IMR-90 (cell line): ENCODE results near the gene WNT8B. TPM values are rescaled to one million over a fixed set of nuclear protein-coding genes. Genes with fewer than 3 reads are reported as not detected.

ENCODE experiments used
- ATAC-seq: fragments of 200-7000 bp; cut with Tn5 transposase; 2 replicates; pipeline ENCODE4 v1.9.1; 2020; ENCODE audit warnings: low read depth, mild to moderate bottlenecking, moderate library complexity
- BruUV-seq: library from RNA; stranded (reverse); fragments of 400-500 nt; replicated peaks from 2 replicates; lab custom pipeline; 2021; lab: Mats Ljungman, UMichigan
- CTCF ChIA-PET: fragments of 300-600 bp; formaldehyde crosslinking; extraction: SDS; loops from one replicate; lab custom pipeline; 2021; ENCODE audit warnings: antibody characterized with exemption; lab: Yijun Ruan, JAX
- POLR2A ChIA-PET: fragments of 300-600 bp; sonication (Branson Sonifier 250); formaldehyde crosslinking; loops from one replicate; lab custom pipeline; 2022; ENCODE audit warnings: antibody characterized with exemption; ENCODE audit not compliant: unreplicated experiment; lab: Charles Lee
- DNase-seq: peaks from one replicate; pipeline ENCODE4 v3.0.0; 2013
- H2AFZ ChIP-seq: replicated peaks from 2 replicates; pipeline ENCODE3; 2013; ENCODE audit warnings: low read length, mild to moderate bottlenecking; ENCODE audit not compliant: poor library complexity
- H2AK5ac ChIP-seq: 2 replicates; pipeline ENCODE4 v1.6.1; 2013; ENCODE audit warnings: low read depth, low read length, inconsistent platforms
- H2AK9ac ChIP-seq: replicated peaks from 2 replicates; pipeline ENCODE3; 2013; ENCODE audit warnings: mild to moderate bottlenecking, low read depth, low read length, moderate library complexity; ENCODE audit not compliant: poor library complexity
- H2BK120ac ChIP-seq: 2 replicates; pipeline ENCODE4 v1.6.1; 2013; ENCODE audit warnings: low read depth, low read length, inconsistent platforms
- H2BK15ac ChIP-seq: 3 replicates; pipeline ENCODE4 v1.6.1; 2013; ENCODE audit warnings: low read depth, low read length, inconsistent platforms
- H2BK20ac ChIP-seq: 2 replicates; pipeline ENCODE4 v1.6.1; 2013; ENCODE audit warnings: low read depth, mild to moderate bottlenecking, inconsistent platforms, low read length, moderate library complexity
- H2BK5ac ChIP-seq: 2 replicates; pipeline ENCODE4 v1.6.1; 2013; ENCODE audit warnings: mild to moderate bottlenecking, low read depth, low read length, inconsistent platforms; ENCODE audit not compliant: poor library complexity, severe bottlenecking
- H3K14ac ChIP-seq: replicated peaks from 2 replicates; pipeline ENCODE4 v1.6.1; 2013; ENCODE audit warnings: low read depth, low read length, inconsistent platforms
- H3K18ac ChIP-seq: 2 replicates; pipeline ENCODE4 v1.6.1; 2013; ENCODE audit warnings: low read depth, low read length, control low read depth
- H3K23ac ChIP-seq: 2 replicates; pipeline ENCODE4 v1.6.1; 2013; ENCODE audit warnings: low read depth, low read length, inconsistent platforms
- H3K27ac ChIP-seq: 2 replicates; pipeline ENCODE4 v1.5.1; 2013; ENCODE audit warnings: mild to moderate bottlenecking, control low read depth, low read length; ENCODE audit not compliant: insufficient read depth
- H3K27me3 ChIP-seq: 2 replicates; pipeline ENCODE4 v1.6.1; 2013; ENCODE audit warnings: low read length; ENCODE audit not compliant: control insufficient read depth, insufficient read depth
- H3K36me3 ChIP-seq: 2 replicates; pipeline ENCODE4 v1.6.1; 2013; ENCODE audit warnings: low read length, mixed read lengths; ENCODE audit not compliant: control insufficient read depth, insufficient read depth
- H3K4ac ChIP-seq: 2 replicates; pipeline ENCODE4 v1.6.1; 2013; ENCODE audit warnings: low read depth, low read length, inconsistent platforms
- H3K4me1 ChIP-seq: 2 replicates; pipeline ENCODE4 v1.6.1; 2013; ENCODE audit warnings: low read length, mixed read lengths; ENCODE audit not compliant: control insufficient read depth, insufficient read depth
- H3K4me2 ChIP-seq: 2 replicates; pipeline ENCODE4 v1.6.1; 2013; ENCODE audit warnings: low read depth, mild to moderate bottlenecking, control low read depth, low read length, moderate library complexity
- H3K4me3 ChIP-seq: 2 replicates; pipeline ENCODE4 v1.5.1; 2013; ENCODE audit warnings: low read depth, mild to moderate bottlenecking, control low read depth, low read length, moderate library complexity; ENCODE audit not compliant: insufficient read depth
- H3K56ac ChIP-seq: 2 replicates; pipeline ENCODE4 v1.6.1; 2013; ENCODE audit warnings: low read length, inconsistent platforms; ENCODE audit not compliant: insufficient read depth; ENCODE audit errors: extremely low read depth
- H3K79me1 ChIP-seq, 2 experiments: 2 replicates each; pipeline ENCODE4 v1.6.1; 2013; ENCODE audit warnings: low read length in 2 of 2, inconsistent platforms in 1 of 2, low read depth in 1 of 2
- H3K9ac ChIP-seq: 2 replicates; pipeline ENCODE4 v1.6.1; 2013; ENCODE audit warnings: low read depth, low read length, control low read depth
- H3K9me1 ChIP-seq: 2 replicates; pipeline ENCODE4 v1.6.1; 2013; ENCODE audit warnings: low read length, inconsistent platforms; ENCODE audit not compliant: insufficient read depth
- H3K9me3 ChIP-seq: 2 replicates; pipeline ENCODE4 v1.6.1; 2013; ENCODE audit warnings: low read length; ENCODE audit not compliant: control insufficient read depth, insufficient read depth
- H4K20me1 ChIP-seq: 2 replicates; pipeline ENCODE4 v1.6.1; 2013; ENCODE audit warnings: low read length, inconsistent platforms; ENCODE audit not compliant: insufficient read depth
- H4K5ac ChIP-seq: 2 replicates; pipeline ENCODE4 v1.6.1; 2013; ENCODE audit warnings: mild to moderate bottlenecking, low read depth, low read length, control low read depth
- H4K8ac ChIP-seq, 2 experiments: 2 replicates each; pipeline ENCODE4 v1.6.1; 2013; ENCODE audit warnings: low read depth in 2 of 2, low read length in 2 of 2, control low read depth in 1 of 2, inconsistent platforms in 1 of 2
- H4K91ac ChIP-seq: 2 replicates; pipeline ENCODE4 v1.6.1; 2013; ENCODE audit warnings: low read depth, low read length, inconsistent platforms; ENCODE audit not compliant: insufficient read depth
- NFE2L2 ChIP-seq: fragments of 150-350 bp; IDR thresholded peaks from 2 replicates; pipeline ENCODE4 v1.6.1; 2016; ENCODE audit warnings: low read depth, mild to moderate bottlenecking, low read length
- WGBS, 2 experiments: methylation state at CpG; one replicate each; pipeline versions ENCODE4 v1.1.5 to v1.1.7; 2013; ENCODE audit warnings: missing lambda C conversion rate in 2 of 2; ENCODE audit not compliant: insufficient read length in 1 of 2; ENCODE audit errors: extremely low coverage in 2 of 2; 5-methylcytosine and 5-hydroxymethylcytosine counted together
- dilution Hi-C: fragments of 300-500 bp; cut with HindIII; formaldehyde crosslinking; loops from one replicate; pipeline ENCODE4 v1.14.3; 2018; ENCODE audit warnings: low sequenced_read_pairs; ENCODE audit not compliant: unreplicated experiment
- in situ Hi-C: fragments of 300-500 bp; cut with MboI; formaldehyde crosslinking; loops from 3 replicates; pipeline ENCODE4 v1.14.3; 2019; ENCODE audit warnings: low sequenced_read_pairs, inconsistent platforms, mixed read lengths
- intact Hi-C: fragments of 100-400 bp; cut with micrococcal nuclease; formaldehyde crosslinking; loops from 2 replicates; pipeline ENCODE4 v1.10.0; 2022
- polyA plus RNA-seq, 3 experiments: library from polyadenylated mRNA; depleted of rRNA; stranded (reverse); fragments of >200 nt; gene quantifications; 2 replicates each; pipeline ENCODE4 v1.2.3, GENCODE V29; 2012; ENCODE audit warnings: low replicate concordance in 1 of 3
- total RNA-seq: library from RNA; depleted of rRNA; stranded (reverse); fragments of >200 nt; gene quantifications from 2 replicates; pipeline ENCODE4 v1.2.3, GENCODE V29; 2012

The WNT8B gene
- total and polyA plus RNA-seq, 2 of the 4 experiments (the other 2 are of a cell fraction): 0.03 TPM; not detected in 1

DNA sequence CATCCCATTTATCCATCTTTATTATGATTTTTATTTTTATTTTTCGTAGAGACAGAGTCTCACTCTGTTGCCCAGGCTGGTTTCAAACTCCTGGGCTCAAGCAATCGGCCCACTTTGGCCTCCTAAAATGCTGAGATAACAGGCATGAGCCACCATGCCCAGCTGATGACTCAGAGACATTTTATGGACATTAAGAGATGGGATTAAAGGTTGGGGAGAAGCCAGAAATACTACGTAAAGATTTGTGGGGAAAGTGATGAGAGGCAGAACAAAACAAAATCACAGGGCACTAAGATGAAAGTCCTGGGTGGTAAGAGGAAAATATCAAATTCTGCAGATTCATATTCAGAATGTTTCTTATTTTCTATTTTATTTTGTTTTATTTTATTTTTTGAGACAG lies 7.6 kb downstream of the WNT8B start:
- in situ Hi-C loops: no loop called here
- no peak overlapping the region for H4K91ac ChIP-seq

More for the DNA sequence above, 7.6 kb downstream of the WNT8B start:
- no peak for TF ChIP-seq NFE2L2
- Histone ChIP-seq H3K4me1 (no peaks in the 10 kb centered on the region), H3K79me1 (no peaks in the 10 kb centered on the region), H3K23ac (no peak overlapping the region), H3K4me3 (no peak overlapping the region), H3K9me1 (no peaks in the 10 kb centered on the region), H4K5ac (no peak overlapping the region), H2AK9ac (no peak overlapping the region), H2BK20ac (no peak overlapping the region), H3K18ac (no peak overlapping the region), H3K27me3 (peaks cover 16% of the 10 kb centered on the region), H3K4me2 (no peak overlapping the region), H4K8ac (no peak overlapping the region), H2BK120ac (no peak overlapping the region), H3K4ac (no peak overlapping the region), H3K27ac (no peak overlapping the region), H2BK5ac (no peak overlapping the region), H3K56ac (no peak overlapping the region), H3K9me3 (no peaks in the 10 kb centered on the region), H3K9ac (no peak overlapping the region), H4K20me1 (no peaks in the 10 kb centered on the region), H3K36me3 (no peaks in the 10 kb centered on the region), H3K14ac (no peak overlapping the region), H2AK5ac (no peak overlapping the region), H2BK15ac (no peak overlapping the region), H2AFZ (no peak overlapping the region)
- dilution Hi-C loops (no loop called here), intact Hi-C loops (no loop called here)
- DNase-seq (peak; percentile 11), ATAC-seq (no peak)
- no CpG with 5 or more reads among the region's 3 CpGs for WGBS, 2 experiments
- ChIA-PET POLR2A (no interaction called here), CTCF (interaction anchor here (1.1 to 1.3 kb wide), 2 partner anchors 12 to 19 kb away, joined by 3 to 5 read pairs; no protein-coding TSS in a partner anchor)
- no TSS peak for BruUV-seq
